PC-3 (cell line): Measurements from ENCODE around the gene ARHGAP22. TPM values are rescaled to one million over a fixed set of nuclear protein-coding genes. Genes with fewer than 3 reads are reported as not detected.
A peak's percentile ranks its signal among the peaks of the same experiment; 100 is the strongest.

Experiments used
- ATAC-seq: fragments of 200-7000 bp; cut with Tn5 transposase; 2 replicates; pipeline ENCODE4 v1.9.1; 2020; ENCODE audit warnings: mild to moderate bottlenecking, moderate library complexity
- Bru-seq: library from RNA; stranded (reverse); fragments of 400-500 nt; gene quantifications from one replicate; lab custom pipeline; 2021; lab: Mats Ljungman, UMichigan
- BruChase-seq, 2 experiments: library from RNA; stranded (reverse); fragments of 400-500 nt; gene quantifications; one replicate each; lab custom pipeline; 2021; lab: Mats Ljungman, UMichigan
- BruUV-seq: library from RNA; stranded (reverse); fragments of 400-500 nt; replicated peaks from 2 replicates; lab custom pipeline; 2021; lab: Mats Ljungman, UMichigan
- CTCF ChIA-PET: fragments of 300-600 bp; sonication (Branson Sonifier 250); formaldehyde crosslinking; loops from one replicate; lab custom pipeline; 2022; ENCODE audit warnings: antibody characterized with exemption; lab: Charles Lee
- POLR2A ChIA-PET: fragments of 300-600 bp; sonication (Branson Sonifier 250); formaldehyde crosslinking; loops from one replicate; lab custom pipeline; 2022; ENCODE audit warnings: antibody characterized with exemption; ENCODE audit not compliant: unreplicated experiment; lab: Charles Lee
- DNase-seq: peaks from one replicate; pipeline ENCODE4 v3.0.0-alpha.2; 2015
- H2AFZ ChIP-seq: fragments of 300-600 bp; sonication (generic); 2 replicates; pipeline ENCODE4 v1.6.0; 2016; ENCODE audit warnings: antibody characterized with exemption, low read length
- H3F3A ChIP-seq: fragments of 300-600 bp; sonication (generic); one replicate; pipeline ENCODE4 v1.6.0; 2017; ENCODE audit warnings: antibody characterized with exemption, low read length, control low read depth, mild to moderate bottlenecking; ENCODE audit not compliant: unreplicated experiment
- H3K27ac ChIP-seq: fragments of 300-600 bp; sonication (generic); 2 replicates; pipeline ENCODE4 v1.5.1; 2016; ENCODE audit warnings: mild to moderate bottlenecking, low read length
- H3K27me3 ChIP-seq: fragments of 300-600 bp; sonication (generic); 2 replicates; pipeline ENCODE4 v1.6.1; 2016; ENCODE audit warnings: low read length, mixed read lengths
- H3K36me3 ChIP-seq: fragments of 300-600 bp; sonication (generic); 2 replicates; pipeline ENCODE4 v1.6.1; 2016; ENCODE audit warnings: low read depth, mixed run types, low read length, mixed read lengths
- H3K4me1 ChIP-seq: fragments of 300-600 bp; sonication (generic); 2 replicates; pipeline ENCODE4 v1.5.1; 2016; ENCODE audit warnings: low read length; ENCODE audit not compliant: insufficient read depth
- H3K4me2 ChIP-seq: fragments of 300-600 bp; sonication (generic); 2 replicates; pipeline ENCODE4 v1.6.0; 2016; ENCODE audit warnings: low read length
- H3K4me3 ChIP-seq: fragments of 300-600 bp; sonication (generic); 2 replicates; pipeline ENCODE4 v1.5.1; 2016; ENCODE audit warnings: mild to moderate bottlenecking, low read length, mixed read lengths
- H3K79me2 ChIP-seq: fragments of 300-600 bp; sonication (generic); 2 replicates; pipeline ENCODE4 v1.6.1; 2017; ENCODE audit warnings: low read length, mixed read lengths
- H3K9ac ChIP-seq: fragments of 300-600 bp; sonication (generic); 2 replicates; pipeline ENCODE4 v1.6.0; 2016; ENCODE audit warnings: mild to moderate bottlenecking, low read length
- H3K9me2 ChIP-seq: fragments of 300-600 bp; sonication (generic); replicated peaks from 2 replicates; pipeline ENCODE4 v1.6.1; 2016; ENCODE audit warnings: mixed run types, low read length, mixed read lengths
- H3K9me3 ChIP-seq: fragments of 300-600 bp; sonication (generic); 2 replicates; pipeline ENCODE4 v1.6.1; 2016; ENCODE audit warnings: low read length, mixed read lengths
- H4K20me1 ChIP-seq: fragments of 300-600 bp; sonication (generic); 2 replicates; pipeline ENCODE4 v1.6.1; 2016; ENCODE audit warnings: low read length, mixed read lengths
- EZH2 ChIP-seq: fragments of 300-600 bp; sonication (generic); IDR thresholded peaks from one replicate; pipeline ENCODE4 v1.6.1; 2017; ENCODE audit warnings: antibody characterized with exemption, mild to moderate bottlenecking, low read length; ENCODE audit not compliant: unreplicated experiment
- EZH2phosphoT487 ChIP-seq: fragments of 300-600 bp; sonication (generic); IDR thresholded peaks from 2 replicates; pipeline ENCODE4 v1.6.1; 2018; ENCODE audit warnings: mild to moderate bottlenecking, antibody characterized with exemption, low read length, borderline replicate concordance
- intact Hi-C: fragments of 100-400 bp; cut with micrococcal nuclease; formaldehyde crosslinking; loops from 2 replicates; pipeline ENCODE4 v1.9.0; 2023
- long read RNA-seq: library from polyadenylated mRNA; unstranded; transcript quantifications from one replicate; pipeline ENCODE4 v2.0.0, GENCODE V29; 2021; ENCODE audit not compliant: unreplicated experiment
- total RNA-seq: library from RNA; depleted of rRNA; stranded (reverse); fragments of >200 nt; gene quantifications from 2 replicates; pipeline ENCODE4 v1.2.3, GENCODE V29; 2014; rRNA removed
- TF ChIP-seq, protein P1 (sequence below): fragments of 300-600 bp; sonication (generic); conservative IDR thresholded peaks from 2 replicates; pipeline ENCODE4 v1.5.1; 2017; ENCODE audit warnings: antibody characterized with exemption, low read depth, mild to moderate bottlenecking, low read length

ARHGAP22 gene, protein sequence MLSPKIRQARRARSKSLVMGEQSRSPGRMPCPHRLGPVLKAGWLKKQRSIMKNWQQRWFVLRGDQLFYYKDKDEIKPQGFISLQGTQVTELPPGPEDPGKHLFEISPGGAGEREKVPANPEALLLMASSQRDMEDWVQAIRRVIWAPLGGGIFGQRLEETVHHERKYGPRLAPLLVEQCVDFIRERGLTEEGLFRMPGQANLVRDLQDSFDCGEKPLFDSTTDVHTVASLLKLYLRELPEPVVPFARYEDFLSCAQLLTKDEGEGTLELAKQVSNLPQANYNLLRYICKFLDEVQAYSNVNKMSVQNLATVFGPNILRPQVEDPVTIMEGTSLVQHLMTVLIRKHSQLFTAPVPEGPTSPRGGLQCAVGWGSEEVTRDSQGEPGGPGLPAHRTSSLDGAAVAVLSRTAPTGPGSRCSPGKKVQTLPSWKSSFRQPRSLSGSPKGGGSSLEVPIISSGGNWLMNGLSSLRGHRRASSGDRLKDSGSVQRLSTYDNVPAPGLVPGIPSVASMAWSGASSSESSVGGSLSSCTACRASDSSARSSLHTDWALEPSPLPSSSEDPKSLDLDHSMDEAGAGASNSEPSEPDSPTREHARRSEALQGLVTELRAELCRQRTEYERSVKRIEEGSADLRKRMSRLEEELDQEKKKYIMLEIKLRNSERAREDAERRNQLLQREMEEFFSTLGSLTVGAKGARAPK
- total RNA-seq (12.2 and 14.9 TPM in 2 replicates), Bru-seq, nascent RNA (percentile 50 among the genes with signal in this experiment), BruChase-seq, experiment 1, labeled RNA remaining after a 6-hour chase (percentile 49 among the genes with signal in this experiment), BruChase-seq, experiment 2, labeled RNA remaining after a 2-hour chase (percentile 49 among the genes with signal in this experiment)
- long read RNA-seq, partial matches to known transcripts: 3 of 10 reads
- long read RNA-seq, other reads (novel, unspliced or antisense): 5 of 10 reads

DNA sequence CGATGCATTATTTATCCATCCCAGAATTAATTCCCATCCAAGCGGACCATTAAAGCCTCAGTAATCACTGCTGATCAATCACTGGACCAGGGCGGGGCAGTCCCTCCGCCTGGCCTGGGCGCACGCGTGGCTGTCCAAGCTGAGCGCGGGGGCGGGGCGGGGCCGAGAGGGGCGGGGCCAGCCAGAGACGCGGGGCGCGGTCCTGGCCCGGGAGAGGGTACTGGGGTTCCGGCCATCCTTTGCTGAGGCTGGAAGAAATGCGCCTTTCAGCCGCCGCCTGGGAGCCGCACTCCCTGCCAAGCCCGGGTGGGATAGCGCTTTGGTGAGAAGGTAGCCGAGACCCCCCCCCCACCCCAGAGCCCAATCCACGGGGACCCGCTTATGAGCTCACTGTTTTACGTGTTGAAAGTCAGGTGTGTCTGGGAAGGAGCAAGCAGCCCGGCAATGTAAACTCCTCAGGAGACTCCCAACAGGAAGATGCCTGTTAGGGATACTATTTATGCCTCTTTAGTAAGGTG is at the start of gene ARHGAP22:
TSS of gene ARHGAP22 (minus strand) at position 83 of the 518 bp plus-strand sequence. CDS start 277 bp downstream, outside the sequence.
- peak; percentile 63 for DNase-seq
- Histone ChIP-seq H3K4me2 (peak within 1 kb of the TSS; percentile 99), H3K27ac (peak within 1 kb of the TSS; percentile 67), H3K4me3 (peak within 1 kb of the TSS; percentile 88), H3K36me3 (no peaks in the 10 kb centered on the region), H2AFZ (peak within 1 kb of the TSS; percentile 99), H4K20me1 (no peaks in the 10 kb centered on the region; the same call in none of the 2 replicates), H3K9me2 (no peaks in the 10 kb centered on the region), H3K9me3 (no peaks in the 10 kb centered on the region), H3F3A (no peaks in the 10 kb centered on the region), H3K79me2 (peaks cover 39% of the 10 kb centered on the region), H3K9ac (peak within 1 kb of the TSS; percentile 80), H3K4me1 (peaks cover 60% of the 10 kb centered on the region), H3K27me3 (no peaks in the 10 kb centered on the region)
- ATAC-seq: peak; percentile 76
- BruUV-seq: no TSS peak
- intact Hi-C loops: loop anchor here (1.0 to 2.0 kb wide), 2 partner anchors 52 to 53 kb away; no protein-coding TSS in a partner anchor
- no peak for TF ChIP-seq EZH2phosphoT487
- TF ChIP-seq EZH2: no peak
- TF ChIP-seq, protein P1, sequence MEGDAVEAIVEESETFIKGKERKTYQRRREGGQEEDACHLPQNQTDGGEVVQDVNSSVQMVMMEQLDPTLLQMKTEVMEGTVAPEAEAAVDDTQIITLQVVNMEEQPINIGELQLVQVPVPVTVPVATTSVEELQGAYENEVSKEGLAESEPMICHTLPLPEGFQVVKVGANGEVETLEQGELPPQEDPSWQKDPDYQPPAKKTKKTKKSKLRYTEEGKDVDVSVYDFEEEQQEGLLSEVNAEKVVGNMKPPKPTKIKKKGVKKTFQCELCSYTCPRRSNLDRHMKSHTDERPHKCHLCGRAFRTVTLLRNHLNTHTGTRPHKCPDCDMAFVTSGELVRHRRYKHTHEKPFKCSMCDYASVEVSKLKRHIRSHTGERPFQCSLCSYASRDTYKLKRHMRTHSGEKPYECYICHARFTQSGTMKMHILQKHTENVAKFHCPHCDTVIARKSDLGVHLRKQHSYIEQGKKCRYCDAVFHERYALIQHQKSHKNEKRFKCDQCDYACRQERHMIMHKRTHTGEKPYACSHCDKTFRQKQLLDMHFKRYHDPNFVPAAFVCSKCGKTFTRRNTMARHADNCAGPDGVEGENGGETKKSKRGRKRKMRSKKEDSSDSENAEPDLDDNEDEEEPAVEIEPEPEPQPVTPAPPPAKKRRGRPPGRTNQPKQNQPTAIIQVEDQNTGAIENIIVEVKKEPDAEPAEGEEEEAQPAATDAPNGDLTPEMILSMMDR: no peak
- ChIA-PET CTCF (interaction anchor here (0.6 to 3.3 kb wide), 4 partner anchors 10 to 53 kb away, joined by 3 to 60 read pairs (median 10); no protein-coding TSS in a partner anchor), POLR2A (interaction anchor here (0.8 kb wide), 1 partner anchor 165 kb away, joined by 5 read pairs; no protein-coding TSS in a partner anchor)

DNA sequence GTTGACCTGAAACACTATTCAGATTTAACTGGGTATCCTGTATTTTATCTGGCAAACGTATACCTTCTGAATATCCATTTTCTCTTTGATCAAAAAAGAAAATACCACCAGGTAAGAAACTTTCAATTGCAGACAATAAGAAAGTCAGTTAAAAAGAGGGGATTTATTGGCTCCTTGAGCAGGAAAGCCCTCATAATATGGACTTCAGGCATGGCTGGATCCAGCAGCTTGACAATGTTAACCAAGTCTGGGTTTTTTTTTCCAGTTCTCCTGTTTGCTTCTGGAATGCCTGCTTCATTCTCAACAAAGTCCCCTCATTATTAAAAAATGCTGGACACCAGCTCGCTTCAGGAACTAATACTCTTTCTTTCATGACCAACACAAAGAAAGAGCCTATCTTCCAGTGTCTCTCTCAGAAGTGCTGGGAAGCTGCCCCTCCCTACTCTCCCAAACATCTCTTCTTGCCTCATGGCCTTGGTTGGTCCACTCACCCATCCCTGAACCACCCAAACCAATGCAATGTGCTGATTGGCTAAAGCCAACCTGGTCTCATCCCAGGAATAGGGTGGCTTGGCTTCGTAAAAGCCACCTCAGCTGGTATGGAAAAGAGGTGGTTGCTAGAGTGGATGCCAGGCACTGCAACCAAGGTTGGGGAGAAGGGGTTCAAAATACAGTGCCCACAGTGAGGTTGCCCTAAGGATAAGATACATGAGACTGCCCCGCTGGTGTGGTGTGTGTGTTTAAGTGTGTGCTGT is 49.2 kb upstream of the ARHGAP22 start:
- DNase-seq (no peak), ATAC-seq (no peak)
- H3K79me2 ChIP-seq: no peaks in the 10 kb centered on the region
- intact Hi-C loops: loop anchor here (2.0 kb wide), 1 partner anchor 39 kb away; no protein-coding TSS in a partner anchor
- POLR2A ChIA-PET: no interaction called here
- TF ChIP-seq EZH2 (no peak), EZH2phosphoT487 (no peak)
- TF ChIP-seq, protein P1: no peak
- no peaks in the 10 kb centered on the region for H3F3A ChIP-seq
- H3K9me3 ChIP-seq: no peaks in the 10 kb centered on the region
- peaks cover 14% of the 10 kb centered on the region for H3K4me1 ChIP-seq
- no peaks in the 10 kb centered on the region for H3K36me3 ChIP-seq
- CTCF ChIA-PET: interaction anchor here (0.7 kb wide), 1 partner anchor 114 kb away, joined by 3 read pairs; no protein-coding TSS in a partner anchor
- no peaks in the 10 kb centered on the region for H3K9me2 ChIP-seq
- H3K27me3 ChIP-seq: no peaks in the 10 kb centered on the region
- no peak overlapping the region for H3K9ac ChIP-seq
- no peaks in the 10 kb centered on the region for H4K20me1 ChIP-seq
- no TSS peak for BruUV-seq
- H3K4me3 ChIP-seq: no peak overlapping the region
- H3K27ac ChIP-seq: no peak overlapping the region
- no peak overlapping the region for H2AFZ ChIP-seq
- H3K4me2 ChIP-seq: no peak overlapping the region
